ENCODE data around the gene FRMD3.

Gene FRMD3

GRCh38 chr9:83429229-83429628 lies 109.0 kb downstream of the FRMD3 start:
- Histone ChIP-seq H3K4me1 (peaks cover 6 to 40% (median 29%) of the 10 kb centered on the region in 4 donors), H3K27me3 (no peaks in the 10 kb centered on the region), H3K27ac (no peak overlapping the region), H3K4me3 (no peak overlapping the region), H3K36me3 (no peaks in the 10 kb centered on the region), H3K9me3 (no peaks in the 10 kb centered on the region)
- DNase-seq, result no peak
- TF ChIP-seq CTCF (IDR thresholded peaks at IDR 0.05), result no peak
- intact Hi-C loops (cut with DNase I; ENCODE audit: low total_unique reads), result no loop called here

GRCh38 chr9:83425240-83425639 lies 113.0 kb downstream of the FRMD3 start:
- H3K4me3 ChIP-seq, result no peak overlapping the region
- H3K27me3 ChIP-seq, result no peaks in the 10 kb centered on the region
- no peak overlapping the region for H3K27ac ChIP-seq
- H3K36me3 ChIP-seq, result no peaks in the 10 kb centered on the region
- no peaks in the 10 kb centered on the region for H3K9me3 ChIP-seq
- DNase-seq, result no peak
- peaks cover 0 to 13% (median 8%) of the 10 kb centered on the region in 4 donors for H3K4me1 ChIP-seq
- intact Hi-C loops (cut with DNase I; ENCODE audit: low total_unique reads), result no loop called here
- TF ChIP-seq CTCF (IDR thresholded peaks at IDR 0.05), result no peak

DNA sequence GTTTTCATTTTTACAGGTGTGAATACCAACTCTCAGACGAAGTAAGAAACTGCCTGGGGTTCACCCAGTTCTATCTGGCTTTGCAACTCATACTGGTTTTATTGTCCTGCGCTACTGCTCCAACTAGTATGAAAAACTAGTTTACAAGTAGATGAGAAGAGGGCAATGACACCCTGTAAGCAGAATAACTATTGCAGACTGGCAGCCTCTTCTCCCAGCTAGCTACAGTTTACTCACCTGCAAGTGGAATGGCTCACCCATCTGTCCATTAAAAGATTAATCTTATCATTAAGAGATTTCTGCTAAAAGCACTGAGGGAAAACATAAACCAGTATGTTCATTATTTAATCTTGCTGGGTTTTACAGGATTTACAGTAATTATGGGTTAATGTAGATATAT lies 113.4 kb downstream of the FRMD3 start:
- intact Hi-C loops (cut with DNase I; ENCODE audit: low total_unique reads), result no loop called here
- DNase-seq, result no peak
- TF ChIP-seq CTCF (IDR thresholded peaks at IDR 0.05), result no peak
- Histone ChIP-seq H3K27me3 (no peaks in the 10 kb centered on the region), H3K36me3 (no peaks in the 10 kb centered on the region), H3K9me3 (no peaks in the 10 kb centered on the region), H3K4me3 (no peak overlapping the region), H3K4me1 (peaks cover 0 to 13% (median 8%) of the 10 kb centered on the region in 4 donors), H3K27ac (no peak overlapping the region)

- DNase-seq, result no peak
- TF ChIP-seq CTCF (IDR thresholded peaks at IDR 0.05), result no peak
- intact Hi-C loops (cut with DNase I; ENCODE audit: low total_unique reads), result no loop called here
- peaks cover 0 to 13% (median 8%) of the 10 kb centered on the region in 4 donors for H3K4me1 ChIP-seq
- H3K27ac ChIP-seq, result no peak overlapping the region
- no peaks in the 10 kb centered on the region for H3K9me3 ChIP-seq
- H3K36me3 ChIP-seq, result no peaks in the 10 kb centered on the region
- no peak overlapping the region for H3K4me3 ChIP-seq
- no peaks in the 10 kb centered on the region for H3K27me3 ChIP-seq
Observed at GRCh38 chr9:83423815-83424707, 114.1 kb downstream of the FRMD3 start.

DNA sequence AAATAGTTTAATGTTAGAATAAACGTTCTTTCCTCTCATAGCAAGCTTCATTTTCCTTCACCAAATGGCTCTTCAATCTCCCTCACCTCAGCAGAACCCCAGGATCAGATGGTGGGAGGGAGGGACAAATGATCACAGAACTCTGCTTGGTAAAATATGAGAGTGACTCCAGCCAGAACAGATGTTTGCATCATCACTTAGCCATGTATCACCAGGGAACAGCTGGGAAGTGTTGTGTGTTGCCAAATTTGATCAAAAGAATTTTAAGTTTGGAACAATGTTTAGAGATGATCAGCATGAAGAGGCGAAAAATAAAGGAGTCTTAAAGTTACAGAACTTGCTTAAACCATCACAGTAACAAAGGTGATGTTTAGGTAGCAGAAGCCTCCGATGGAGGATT lies 115.7 kb downstream of the FRMD3 start:
- TF ChIP-seq CTCF (IDR thresholded peaks at IDR 0.05), result no peak
- Histone ChIP-seq H3K27ac (no peak overlapping the region), H3K9me3 (no peaks in the 10 kb centered on the region), H3K4me1 (peaks cover 0 to 13% (median 8%) of the 10 kb centered on the region in 4 donors), H3K36me3 (no peaks in the 10 kb centered on the region), H3K27me3 (no peaks in the 10 kb centered on the region), H3K4me3 (no peak overlapping the region)
- intact Hi-C loops (cut with DNase I; ENCODE audit: low total_unique reads), result no loop called here
- no peak for DNase-seq
